Cortex of kidney (tissue), 1 donor: ENCODE measurements around the gene KAZN.

ENCODE experiments used
- DNase-seq: peaks from one replicate; lab custom pipeline; 2025; lab: John Stamatoyannopoulos, UW

KAZN gene

DNA sequence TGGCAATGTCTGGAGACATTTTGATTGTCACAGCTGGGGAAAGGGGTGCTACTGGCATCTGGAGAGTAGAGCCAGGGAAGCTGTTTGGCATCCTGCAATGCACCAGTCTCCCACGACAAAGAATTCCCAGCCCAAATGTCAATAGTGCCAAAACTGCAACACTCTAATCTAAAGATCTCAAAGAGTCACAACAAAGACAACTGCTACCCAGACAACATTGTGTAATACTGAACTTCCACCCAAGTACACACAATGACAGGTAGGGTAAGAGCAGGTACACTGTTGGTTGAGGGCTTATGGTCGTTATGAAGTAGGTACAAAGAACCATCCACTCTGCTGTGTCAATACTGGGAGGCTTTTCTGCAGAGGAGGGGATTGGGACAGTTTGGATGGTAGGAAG, 546.8 kb downstream of the KAZN start:
- no peak for DNase-seq

DNA sequence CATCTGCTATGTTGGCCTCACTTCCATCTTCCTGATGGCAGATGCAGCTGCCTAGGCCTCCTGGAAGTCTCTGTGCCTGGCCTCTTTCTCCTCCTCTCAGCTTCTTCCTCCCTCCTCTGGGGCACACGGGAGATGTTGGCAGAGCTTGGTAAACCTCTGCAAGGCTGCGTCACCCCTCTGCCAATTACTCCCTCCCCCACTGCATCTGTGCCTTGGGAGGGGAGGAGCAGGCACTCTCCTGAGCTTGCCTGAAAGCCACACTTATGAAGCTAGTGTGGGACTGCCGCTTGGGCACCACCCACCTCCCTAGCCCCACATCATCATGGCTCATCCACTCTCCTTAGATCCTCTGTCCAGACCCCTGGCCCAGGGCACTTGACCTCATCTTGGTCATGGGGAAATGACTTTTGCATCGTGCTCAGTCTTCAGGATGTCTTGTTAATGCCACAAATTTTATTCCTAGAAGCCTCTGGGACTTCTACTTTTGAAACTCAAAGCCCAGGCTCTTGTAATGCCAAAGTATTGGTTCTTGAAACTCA, 547.7 kb downstream of the KAZN start:
- DNase-seq = no peak

DNA sequence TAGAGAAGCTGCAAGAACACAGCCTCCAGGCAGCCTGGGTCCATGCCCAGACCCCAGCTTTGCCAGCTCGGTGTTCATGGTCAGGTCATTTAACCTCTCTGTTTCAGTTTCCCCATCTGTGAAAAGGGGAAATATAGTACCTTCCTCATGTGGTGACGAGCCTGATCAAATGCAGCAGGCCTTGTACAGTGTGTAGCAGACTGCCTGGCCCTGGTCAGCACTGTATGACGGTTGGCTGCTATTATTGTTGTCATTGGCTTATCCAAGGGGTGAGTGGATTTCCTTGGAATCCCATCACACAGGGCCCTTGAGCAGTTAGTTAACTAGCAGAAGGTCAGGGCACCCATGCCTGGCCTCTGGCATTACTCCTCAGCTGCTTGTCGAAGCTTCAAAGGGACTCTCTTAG, 548.5 kb downstream of the KAZN start:
- no peak for DNase-seq

DNA sequence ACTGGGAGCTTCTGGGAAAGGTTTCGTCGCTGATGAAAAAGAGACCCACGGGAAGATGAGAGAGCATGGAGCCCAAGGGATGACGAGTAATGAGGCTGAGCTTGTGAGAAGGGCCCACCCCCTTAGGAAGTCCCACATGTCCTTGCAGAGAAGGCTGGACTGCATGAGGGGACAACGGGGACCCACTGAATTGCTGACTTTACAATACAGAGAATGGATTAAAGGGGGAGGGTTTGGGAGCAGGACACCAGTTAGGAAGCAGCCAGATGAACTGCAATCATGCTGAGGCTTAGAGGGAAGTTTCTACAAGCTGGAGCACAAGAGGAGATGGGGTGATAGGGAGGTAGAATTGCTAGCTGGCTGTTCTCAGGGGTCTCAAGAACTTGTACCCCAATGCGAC, 549.5 kb downstream of the KAZN start:
- no peak for DNase-seq

DNA sequence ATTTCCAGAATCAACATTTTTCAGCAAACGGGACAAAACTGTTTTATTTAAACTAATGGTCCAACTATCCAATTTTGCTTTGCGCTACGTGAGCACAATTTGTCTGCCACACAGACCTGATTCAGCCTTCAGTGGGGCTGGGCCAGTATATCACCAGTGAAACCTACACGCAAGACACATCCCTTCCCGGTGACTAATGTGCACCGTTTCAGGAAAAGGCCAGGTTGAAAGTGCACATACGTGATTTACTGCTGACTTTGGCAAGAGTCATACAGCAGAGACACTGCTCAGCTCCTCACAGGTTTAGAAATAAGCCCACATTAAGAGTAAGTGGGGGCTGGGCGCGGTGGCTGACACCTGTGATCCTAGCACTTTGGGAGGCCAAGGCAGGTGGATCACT, 550.0 kb downstream of the KAZN start:
- no peak for DNase-seq

DNA sequence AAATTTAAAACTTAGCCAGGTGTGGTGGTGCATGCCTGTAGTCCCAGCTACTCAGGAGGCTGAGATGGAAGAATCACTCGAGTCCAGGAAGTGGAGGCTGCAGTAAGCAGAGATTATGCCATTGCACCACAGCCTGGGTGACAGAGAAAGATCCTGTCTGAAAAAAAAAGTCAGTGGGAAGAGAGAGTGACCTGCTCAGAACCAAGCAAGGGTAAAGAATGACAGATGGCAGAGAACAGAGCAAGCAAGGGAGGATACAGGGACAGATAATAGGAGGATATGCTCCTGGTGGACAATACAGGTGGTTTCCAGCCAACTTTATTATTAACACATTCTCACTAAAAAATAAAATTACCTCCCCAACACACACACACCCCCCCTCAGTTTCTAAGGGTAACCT, 550.5 kb downstream of the KAZN start:
- DNase-seq = no peak

DNA sequence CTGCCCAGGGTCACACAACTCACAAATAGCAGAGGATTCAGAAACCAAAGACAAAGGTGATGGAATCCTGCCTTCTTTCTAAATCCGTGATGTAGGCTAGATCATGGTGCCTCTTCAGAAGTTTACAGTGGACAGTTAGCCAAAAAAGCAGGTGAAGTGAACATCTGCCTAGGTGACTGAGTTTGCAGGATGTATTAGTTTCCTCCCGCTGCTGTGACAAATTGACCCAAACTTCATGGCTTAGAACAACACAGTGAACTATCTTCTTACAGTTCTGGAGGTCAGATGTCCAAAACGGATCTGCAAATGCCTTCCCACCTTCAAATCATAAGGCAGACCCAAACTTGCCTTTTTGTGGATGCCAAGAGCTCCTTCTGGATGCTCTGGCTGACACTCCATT, 551.9 kb downstream of the KAZN start:
- DNase-seq = no peak

DNA sequence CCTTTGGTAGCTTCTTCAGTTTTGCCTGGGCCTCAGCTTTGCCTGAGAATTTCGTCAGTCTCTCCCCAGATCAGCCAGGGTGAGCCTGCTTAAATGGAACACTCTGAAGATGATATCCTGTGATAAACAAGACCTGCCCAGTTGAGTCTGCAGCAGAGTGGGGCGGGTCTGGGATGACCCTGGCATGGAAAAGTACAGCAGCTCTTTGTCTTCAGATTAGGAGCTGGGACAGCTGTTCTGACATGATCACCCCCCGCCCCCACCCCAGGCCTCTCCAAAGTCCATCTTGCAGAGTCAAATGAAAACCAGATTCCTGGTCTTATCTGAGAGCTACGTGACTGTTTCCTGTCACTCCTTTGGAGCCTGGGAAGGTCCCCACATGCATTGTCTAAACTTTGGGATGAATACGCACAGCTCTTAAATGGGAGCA, 552.9 kb downstream of the KAZN start:
- no peak for DNase-seq

DNA sequence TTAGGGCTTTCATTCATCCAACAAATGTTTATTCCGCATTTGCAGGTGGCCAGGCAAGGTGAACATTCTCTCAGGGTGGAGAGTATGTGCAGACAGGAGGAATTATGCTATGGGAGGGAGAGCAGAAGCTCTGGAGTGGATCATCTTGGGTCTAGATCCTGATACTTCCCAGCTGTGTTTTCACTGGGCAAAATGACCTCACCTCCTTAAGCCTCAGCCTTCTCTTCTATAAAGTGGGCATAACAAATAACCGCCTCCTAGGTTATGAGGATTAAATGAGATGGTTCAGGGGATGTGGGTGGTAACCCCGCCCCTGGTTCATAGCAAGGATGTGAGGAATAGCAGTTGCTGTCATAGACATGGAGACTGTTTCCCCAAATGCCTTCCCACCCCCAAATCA, 553.4 kb downstream of the KAZN start:
- DNase-seq = no peak

DNA sequence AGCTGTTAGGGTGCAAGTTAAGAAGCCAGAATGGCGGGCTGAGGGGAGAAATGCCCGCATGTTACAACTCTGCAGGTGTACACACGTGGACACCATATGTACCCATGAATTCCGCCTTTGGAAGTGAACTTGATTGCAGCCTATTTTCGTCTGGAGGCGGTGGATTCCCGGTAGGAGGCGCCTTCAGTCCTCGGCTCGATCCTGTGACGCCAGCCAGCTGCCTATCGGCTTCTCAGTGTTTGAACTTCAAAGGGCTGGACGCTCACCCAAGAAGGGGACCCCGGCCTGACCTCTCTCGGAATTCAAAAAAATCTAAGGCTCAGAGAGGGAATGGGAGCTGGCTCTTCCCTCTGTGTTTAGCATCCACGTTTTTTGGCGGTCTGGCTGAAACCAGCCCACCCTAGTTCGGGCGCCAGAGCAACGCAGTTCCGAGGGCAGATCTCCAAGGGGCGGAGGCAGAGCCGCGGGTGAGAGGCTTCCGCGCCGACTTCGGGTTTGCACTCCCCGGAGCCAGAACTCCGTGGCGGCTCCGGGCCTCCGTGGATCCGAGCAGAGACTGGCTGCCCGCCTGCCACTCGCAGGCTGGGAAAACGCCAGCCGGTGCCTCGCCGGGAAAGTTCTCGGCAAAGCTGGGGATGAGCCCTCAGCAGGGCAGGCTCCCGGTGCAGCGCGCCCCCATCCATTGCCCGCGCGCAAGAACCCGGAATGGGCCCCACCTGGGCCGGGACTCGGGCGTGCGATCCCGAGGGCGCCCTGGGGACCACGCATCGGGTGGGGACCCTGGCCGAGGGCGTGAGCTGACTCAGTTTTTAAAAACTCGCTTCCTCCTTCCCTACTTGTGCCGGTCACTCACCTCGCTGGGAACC, 554.1 kb downstream of the KAZN start:
- no peak for DNase-seq

DNA sequence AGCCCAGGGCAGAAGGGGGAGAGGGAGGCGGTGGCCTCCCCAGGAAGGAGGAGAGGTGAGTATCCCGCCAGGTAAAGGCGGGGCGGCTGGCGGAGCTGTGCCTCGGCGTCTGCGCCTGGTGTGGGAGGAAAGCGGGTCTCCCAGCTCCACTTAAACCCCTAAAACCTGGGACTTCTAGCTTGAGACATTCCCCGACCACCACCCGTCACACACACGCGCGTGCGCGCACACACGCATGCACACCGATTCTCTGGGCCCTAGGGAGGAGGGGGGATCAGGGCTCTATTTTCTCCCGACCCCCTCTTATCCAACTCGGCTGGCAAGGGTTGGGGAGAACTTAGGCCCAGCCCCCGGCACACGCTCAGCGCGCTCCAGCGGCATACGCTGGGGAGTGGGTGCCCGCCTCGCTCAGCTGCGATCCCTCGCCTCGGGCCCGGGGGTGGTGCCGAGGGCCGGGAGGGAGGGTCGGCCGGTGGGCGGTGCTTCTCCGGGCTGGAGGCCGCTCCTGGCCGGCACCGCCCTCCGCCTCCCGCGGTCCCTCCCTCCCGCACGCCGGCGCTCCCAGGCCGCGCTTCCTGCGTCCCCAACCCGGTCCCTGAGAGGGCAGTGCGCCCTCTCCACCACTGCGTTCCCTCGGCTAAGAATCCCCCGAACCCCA, 554.8 kb downstream of the KAZN start, which contains the start of gene TMEM51:
TSS of gene TMEM51 (plus strand) at position 564 of the 658 bp plus-strand sequence. CDS start 61,341 bp downstream, outside the sequence.
- no peak for DNase-seq

DNA sequence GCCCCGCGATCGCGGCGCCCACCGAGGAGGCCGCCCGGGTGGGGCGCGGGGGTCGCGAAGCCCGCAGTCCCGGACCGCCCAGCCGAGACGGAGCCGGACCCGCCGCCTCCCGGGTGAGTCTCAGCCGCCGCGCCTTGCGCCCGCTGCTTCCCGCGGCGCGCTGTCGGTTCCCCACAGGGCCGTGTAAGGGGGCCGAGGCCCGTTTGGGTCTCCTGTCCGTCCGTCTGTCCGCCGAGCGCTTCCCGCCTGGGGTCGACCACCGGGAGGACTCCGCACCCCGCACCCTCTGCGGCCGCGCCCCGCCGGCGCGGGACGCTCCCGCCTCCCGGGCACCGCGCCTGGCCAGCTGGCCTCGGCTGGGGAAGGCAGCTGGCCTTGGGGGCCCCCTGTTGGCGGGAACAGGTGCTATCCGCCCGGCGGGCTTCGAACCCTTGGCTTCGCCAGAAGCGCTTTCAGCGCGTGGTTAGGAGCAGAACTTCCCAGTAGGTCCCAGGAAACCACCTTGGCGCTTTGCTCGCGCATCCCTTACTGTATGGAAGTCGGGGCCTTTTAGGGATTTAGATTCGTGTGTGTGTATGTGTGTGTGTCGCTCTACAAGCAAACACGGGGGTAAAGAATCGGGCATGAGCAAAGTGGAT, 555.5 kb downstream of the KAZN start:
- DNase-seq = no peak

DNA sequence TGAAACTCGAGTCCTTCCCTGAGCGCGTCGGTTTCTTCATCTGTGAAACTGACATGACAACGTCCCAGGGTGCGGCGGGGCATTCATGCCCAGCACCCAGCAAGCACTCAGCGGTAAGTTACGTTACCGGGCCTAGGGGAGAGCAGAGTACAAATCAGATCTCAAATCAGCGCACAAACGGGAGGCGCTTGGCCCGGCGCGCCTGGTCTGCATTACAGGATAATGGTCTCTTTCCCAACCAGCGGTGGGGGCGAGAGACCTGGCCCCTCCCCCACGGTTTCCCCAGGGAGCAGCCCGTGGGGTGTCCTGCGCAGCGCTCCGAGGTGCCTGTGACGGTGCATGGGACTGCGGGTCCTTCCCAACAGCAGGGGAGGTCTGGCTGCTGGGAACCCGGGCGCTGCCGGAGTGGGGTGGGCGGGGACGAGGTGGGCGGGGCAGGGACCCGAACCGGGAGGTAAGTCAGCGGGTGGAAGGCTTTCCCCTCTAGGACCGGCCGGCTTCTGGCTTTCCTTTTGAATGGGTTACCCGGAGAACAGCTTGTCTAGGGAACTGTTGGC, 556.1 kb downstream of the KAZN start:
- no peak for DNase-seq

DNA sequence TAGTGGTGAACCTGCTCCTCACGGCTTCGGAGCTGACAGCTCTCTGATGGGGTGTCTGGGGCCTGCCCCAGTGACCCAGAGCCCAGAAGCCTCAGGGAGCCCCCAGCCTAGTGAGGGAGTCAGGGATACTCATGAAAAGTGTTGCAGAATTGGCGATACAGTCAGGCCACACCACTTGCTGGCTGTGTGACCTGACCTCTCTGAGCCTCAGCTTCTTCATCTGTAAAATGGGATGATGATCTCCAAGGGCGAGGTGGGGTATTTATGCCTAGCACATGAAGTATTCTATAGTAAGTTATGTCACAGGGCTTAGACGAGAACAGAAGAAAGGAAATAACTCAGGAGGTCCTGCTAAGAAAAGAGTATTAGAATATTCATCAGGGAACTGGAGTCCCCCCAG, 556.7 kb downstream of the KAZN start:
- no peak for DNase-seq

DNA sequence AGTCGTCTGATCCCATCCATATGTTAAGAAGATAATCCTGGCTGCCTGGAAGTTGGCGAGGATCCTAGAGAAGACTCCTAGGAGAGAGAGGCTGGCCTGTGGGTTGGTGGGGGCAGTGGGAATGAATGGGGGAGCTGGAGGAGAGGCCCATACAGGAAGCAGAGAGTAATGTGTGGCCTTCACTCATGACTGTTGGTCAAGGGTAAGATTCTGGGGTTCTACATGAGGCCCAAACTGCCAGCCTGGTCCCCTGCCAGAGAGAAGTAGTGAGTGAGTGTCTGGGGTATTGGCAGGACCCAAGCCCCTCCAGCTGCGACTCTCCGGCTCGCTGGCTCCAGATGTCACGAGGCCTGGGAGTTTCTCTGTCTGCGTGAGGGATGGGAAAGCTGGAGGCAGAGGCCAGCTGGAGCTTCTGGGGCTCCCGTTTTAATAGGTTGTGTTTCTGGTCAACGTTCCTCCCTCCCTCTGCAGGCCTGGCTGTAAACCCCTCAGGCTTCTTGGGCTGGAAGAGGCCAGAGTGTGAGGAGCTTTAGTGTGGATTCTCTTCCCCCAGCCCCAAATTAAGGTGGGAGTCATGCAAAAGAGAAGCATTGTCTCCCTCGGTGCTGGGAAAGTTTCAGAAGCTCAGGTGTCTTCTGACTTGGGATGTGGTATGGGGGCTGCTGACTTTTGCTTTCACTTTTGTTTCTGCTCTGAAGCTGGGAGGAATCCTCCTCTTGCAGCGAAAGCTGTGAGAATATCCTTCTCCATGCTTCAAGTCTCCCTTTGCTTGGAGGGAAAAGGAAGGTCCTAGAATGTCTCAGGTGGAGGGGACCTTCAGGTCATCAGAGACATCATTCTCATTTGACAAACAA, 557.6 kb downstream of the KAZN start:
- no peak for DNase-seq

DNA sequence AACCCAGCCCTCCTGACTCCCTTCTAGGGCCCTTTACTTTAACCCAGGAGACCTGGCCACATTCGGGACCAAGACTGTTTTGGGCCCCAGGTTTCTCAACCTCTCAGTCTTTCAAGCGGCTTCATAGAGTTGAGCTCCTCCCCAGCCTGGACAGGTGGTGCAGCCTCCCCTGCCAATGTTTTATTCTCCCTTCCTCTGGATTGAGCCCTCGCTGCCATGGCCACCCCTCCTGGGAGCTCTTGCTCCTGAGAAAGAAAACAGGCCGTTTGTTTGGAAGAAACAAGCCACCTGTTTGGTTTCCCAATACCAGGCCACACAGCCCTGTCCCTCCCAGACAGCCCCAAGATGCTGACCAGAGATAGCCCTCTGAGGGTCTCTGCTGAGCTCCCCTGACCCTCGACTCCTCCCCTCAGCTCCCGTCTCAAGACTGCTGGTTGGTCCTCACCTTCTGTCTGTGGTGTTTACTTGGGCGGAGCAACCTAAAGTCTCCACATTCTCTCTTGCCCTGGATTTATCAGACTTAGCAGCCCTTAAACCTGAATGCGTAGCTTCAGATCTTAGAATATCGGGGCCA, 558.4 kb downstream of the KAZN start:
- DNase-seq = no peak

DNA sequence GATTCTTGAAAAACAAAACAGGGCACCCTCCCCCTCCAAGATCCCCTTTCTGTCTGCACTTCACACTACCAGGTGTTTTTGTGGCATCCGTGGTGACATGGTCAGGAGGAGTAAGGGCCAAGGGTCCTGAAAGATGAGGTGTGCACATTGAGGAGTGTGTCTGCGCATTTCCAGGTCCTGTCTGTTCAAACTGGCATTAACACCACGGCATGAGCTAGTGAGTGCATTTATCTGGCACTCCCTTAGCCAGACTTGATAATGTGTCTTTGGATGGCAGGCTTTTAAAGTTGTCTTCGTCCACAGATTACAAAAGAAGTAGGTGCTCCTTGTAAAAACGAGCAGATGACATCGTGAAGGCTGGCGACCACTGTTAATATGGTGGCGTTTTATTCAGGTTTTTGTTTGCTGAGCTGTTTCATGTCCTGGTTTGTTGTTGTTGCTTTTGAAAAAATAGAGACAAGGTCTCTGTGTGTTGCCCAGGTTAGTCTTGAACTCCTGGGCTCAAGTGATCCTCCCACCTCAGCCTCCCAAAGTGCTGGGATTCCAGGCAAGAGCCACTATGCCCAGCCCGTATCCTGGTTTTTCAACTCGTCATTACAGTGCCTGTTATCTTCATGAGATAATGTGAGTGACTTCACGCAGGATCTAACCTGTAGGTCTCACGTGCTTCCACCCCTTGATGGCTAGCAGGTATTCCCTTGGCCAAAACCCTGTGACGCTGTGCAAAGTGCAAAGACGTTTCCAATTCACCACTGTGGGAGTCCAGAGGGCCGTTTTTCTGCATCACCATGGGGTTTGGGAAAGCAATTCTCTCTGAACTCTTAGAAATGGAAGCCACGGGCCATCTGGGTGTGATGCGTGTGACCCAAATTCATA, 559.3 kb downstream of the KAZN start:
- no peak for DNase-seq

DNA sequence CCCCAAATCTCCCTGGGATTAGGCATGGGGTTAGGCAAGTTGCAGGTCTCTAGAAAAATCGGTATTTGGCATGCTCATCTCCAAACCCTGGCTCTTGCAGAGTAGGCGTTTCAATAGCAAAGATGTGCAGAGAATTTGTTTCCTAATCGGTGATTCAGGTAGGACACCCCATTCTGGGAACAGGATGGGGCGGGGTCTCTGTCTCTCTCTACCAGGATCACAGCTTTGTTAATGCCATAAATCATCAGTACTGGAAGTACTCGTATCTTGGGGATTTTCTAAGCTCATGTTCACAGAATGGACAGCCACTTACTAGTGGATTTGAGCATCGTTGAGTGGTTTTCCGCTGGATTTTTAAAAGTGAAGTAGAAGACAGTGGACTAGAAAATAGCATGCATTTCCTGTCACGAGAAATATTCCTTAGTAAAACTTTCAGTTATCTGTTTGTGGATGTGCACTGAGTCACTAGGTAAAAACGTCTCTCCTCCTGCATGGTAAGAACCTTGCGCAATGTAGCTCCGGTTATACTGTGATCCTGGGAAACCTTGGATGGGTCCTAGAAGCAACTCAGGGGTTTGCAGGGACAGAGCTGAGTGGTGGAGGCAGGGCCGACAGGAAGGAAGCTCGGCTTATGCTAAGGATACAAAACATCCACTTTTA, 560.2 kb downstream of the KAZN start:
- DNase-seq = no peak

DNA sequence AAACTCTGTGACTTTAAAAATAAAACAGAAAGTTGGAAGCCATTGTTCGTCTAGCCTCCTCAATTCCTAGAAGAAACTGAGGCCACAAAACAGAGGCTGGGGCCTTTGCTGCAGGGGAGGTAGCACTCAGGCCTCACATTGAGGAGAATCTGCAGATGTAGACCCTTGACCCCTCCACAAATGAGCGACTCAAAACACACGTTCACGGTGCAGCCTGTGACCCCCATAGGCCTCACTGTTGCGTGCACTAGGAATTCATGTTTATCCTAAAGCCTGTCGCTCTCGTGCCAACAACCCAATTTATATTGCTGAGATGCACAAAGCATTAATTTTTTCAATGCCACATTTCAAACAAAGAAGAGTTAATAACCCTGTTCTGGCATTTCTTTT, 560.7 kb downstream of the KAZN start:
- no peak for DNase-seq

DNA sequence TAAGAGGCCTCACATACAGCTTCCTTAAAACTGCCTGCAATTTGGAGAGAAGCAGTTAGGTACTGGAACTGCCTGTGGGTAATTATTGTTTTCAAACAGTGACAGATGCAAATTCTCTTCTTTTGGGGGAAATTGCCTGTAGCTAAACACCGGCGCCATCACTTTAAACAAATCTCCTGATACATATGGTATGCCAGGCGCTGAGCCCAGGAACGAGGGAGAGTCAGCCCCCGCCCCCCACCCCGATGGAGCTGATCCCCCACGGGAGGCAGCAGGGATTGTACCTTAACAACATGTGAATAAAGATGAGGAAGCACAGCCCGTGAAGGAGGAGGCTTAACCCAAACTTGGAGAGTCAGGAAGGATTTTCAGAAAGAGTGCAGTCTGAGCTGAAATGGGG, 562.1 kb downstream of the KAZN start:
- no peak for DNase-seq
